GM12865 (cell line): Measurements from ENCODE around the gene MARCHF10.
"Not testable (repeated sequence)": the region's sequence is repeated elsewhere in the genome, so short reads cannot be mapped to it uniquely, and the experiment has no call there.

ENCODE experiments used
- DNase-seq: peaks from one replicate; pipeline ENCODE4 v3.0.0; 2010; ENCODE audit warnings: low read depth
- H3K4me3 ChIP-seq: 2 replicates; pipeline ENCODE4 v1.5.1; 2011; ENCODE audit warnings: mild to moderate bottlenecking, low read depth, low read length, control low read depth
- CTCF ChIP-seq: IDR thresholded peaks from 2 replicates; pipeline ENCODE4 v1.5.1; 2011; ENCODE audit warnings: low read length, control low read depth, low read depth, inconsistent platforms; ENCODE audit not compliant: insufficient read depth; ENCODE audit errors: missing control alignments

The MARCHF10 gene

GRCh38 chr17:62701706-62702085 lies 106.4 kb downstream of the MARCHF10 start:
- no peak for DNase-seq
- H3K4me3 ChIP-seq, result no peak overlapping the region
- no peak for TF ChIP-seq CTCF

- no peak for DNase-seq
- no peak for TF ChIP-seq CTCF
- H3K4me3 ChIP-seq, result no peak overlapping the region
Measured at GRCh38 chr17:62700964-62701705, 107.0 kb downstream of the MARCHF10 start.

GRCh38 chr17:62698459-62698858 lies 109.7 kb downstream of the MARCHF10 start:
- H3K4me3 ChIP-seq, DNase-seq: not testable (repeated sequence)

GRCh38 chr17:62696726-62697490 lies 111.2 kb downstream of the MARCHF10 start:
- H3K4me3 ChIP-seq, result no peak overlapping the region
- TF ChIP-seq CTCF, result no peak
- no peak for DNase-seq

GRCh38 chr17:62696256-62696655 lies 111.9 kb downstream of the MARCHF10 start:
- no peak overlapping the region for H3K4me3 ChIP-seq
- no peak for TF ChIP-seq CTCF

GRCh38 chr17:62695093-62695738 lies 112.9 kb downstream of the MARCHF10 start:
- H3K4me3 ChIP-seq, DNase-seq: not testable (repeated sequence)

More at GRCh38 chr17:62696256-62696655, 111.9 kb downstream of the MARCHF10 start:
- no peak for DNase-seq

GRCh38 chr17:62693616-62694409 lies 114.3 kb downstream of the MARCHF10 start:
- DNase-seq, result no peak
- H3K4me3 ChIP-seq, result no peak overlapping the region
- no peak for TF ChIP-seq CTCF
